SK-N-SH treated with all-trans-retinoic acid at 6 μM for 48 hours (cell line): ENCODE results near the gene CTBP1.

Source experiments
- ARNTL ChIP-seq: fragments of 450-650 bp; formaldehyde crosslinking; IDR thresholded peaks from 2 replicates; pipeline ENCODE4 v1.5.0; 2020; ENCODE audit warnings: low read depth, mild to moderate bottlenecking, moderate library complexity, borderline replicate concordance
- TOX ChIP-seq: fragments of 250-450 bp; sonication (Bioruptor Pico); IDR thresholded peaks from 2 replicates; pipeline ENCODE4 v1.8.0; 2021; ENCODE audit warnings: mild to moderate bottlenecking, moderate library complexity, borderline replicate concordance
- ZFP30 ChIP-seq: fragments of 450-650 bp; formaldehyde crosslinking; IDR thresholded peaks from 2 replicates; pipeline ENCODE4 v1.5.0; 2022; ENCODE audit warnings: mild to moderate bottlenecking, moderate library complexity
- ZNF8 ChIP-seq: fragments of 450-650 bp; formaldehyde crosslinking; IDR thresholded peaks from 2 replicates; pipeline ENCODE4 v1.5.0; 2020; ENCODE audit warnings: mild to moderate bottlenecking, moderate library complexity

- TF ChIP-seq ZFP30 (CRISPR knock-in tag) (no peak), TOX (CRISPR knock-in tag) (no peak), ZNF8 (CRISPR knock-in tag) (no peak), ARNTL (no peak)
These were observed 42.4 kb downstream of the CTBP1 start for GRCh38 chr4:1206299-1207156.
